ENCODE measurements around the gene CCDC188. TPM values are rescaled to one million over a fixed set of nuclear protein-coding genes. Genes with fewer than 3 reads are reported as not detected.

The CCDC188 gene
- polyA plus RNA-seq, 1 experiment = 6.5 TPM

DNA sequence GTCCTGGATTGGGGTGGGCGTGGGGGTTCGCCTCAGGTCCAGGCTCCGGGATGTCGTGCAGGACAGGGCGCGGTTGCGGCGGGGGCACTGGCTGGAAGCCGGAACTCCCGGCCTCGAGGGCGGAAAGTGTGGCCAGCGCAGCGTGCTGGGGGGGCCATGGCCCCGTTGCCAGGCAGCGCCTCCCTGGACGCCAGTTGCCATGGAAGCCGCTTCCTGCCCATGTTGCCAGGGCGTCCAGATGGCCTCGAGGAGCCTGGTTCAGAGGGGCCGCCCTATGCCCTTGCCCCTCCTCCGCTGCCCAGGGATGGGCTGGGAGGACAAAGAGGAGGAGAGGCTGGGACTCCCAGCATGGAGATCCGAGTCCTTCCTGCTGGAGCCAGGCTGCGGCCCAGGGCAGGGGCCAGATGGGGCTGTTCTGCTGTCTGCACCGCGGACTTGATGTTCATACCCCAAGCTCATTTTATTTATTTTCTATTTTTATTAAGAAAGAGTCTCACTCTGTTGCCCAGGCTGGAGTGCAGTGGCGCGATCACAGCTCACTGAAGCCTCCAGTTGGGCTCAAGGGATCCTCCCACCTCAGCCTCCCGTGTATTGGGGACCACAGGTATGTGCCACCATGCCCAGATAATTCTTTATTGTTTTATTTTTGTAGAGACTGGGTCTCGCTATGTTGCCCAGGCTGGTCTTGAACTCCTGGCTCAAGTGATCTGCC lies 4.6 kb upstream of the CCDC188 start:
- TF ChIP-seq, protein P1, sequence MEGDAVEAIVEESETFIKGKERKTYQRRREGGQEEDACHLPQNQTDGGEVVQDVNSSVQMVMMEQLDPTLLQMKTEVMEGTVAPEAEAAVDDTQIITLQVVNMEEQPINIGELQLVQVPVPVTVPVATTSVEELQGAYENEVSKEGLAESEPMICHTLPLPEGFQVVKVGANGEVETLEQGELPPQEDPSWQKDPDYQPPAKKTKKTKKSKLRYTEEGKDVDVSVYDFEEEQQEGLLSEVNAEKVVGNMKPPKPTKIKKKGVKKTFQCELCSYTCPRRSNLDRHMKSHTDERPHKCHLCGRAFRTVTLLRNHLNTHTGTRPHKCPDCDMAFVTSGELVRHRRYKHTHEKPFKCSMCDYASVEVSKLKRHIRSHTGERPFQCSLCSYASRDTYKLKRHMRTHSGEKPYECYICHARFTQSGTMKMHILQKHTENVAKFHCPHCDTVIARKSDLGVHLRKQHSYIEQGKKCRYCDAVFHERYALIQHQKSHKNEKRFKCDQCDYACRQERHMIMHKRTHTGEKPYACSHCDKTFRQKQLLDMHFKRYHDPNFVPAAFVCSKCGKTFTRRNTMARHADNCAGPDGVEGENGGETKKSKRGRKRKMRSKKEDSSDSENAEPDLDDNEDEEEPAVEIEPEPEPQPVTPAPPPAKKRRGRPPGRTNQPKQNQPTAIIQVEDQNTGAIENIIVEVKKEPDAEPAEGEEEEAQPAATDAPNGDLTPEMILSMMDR (IDR thresholded peaks at IDR 0.05; ENCODE audit: insufficient read depth, low read depth, low read length) = no peak
- no peak for DNase-seq (ENCODE audit: low read depth)
- no peaks in the 10 kb centered on the region for H3K36me3 ChIP-seq (ENCODE audit: control insufficient read depth, insufficient read depth, low read length)
- ChIA-PET CTCF (interaction anchor here (0.9 to 6.2 kb wide), 4 partner anchors 129 to 164 kb away, joined by 3 to 91 read pairs (median 6); partner anchors contain the start of gene DGCR6L), POLR2A (no interaction called here)
- H3K27me3 ChIP-seq (ENCODE audit: control insufficient read depth, insufficient read depth, low read length) = no peaks in the 10 kb centered on the region; the same call in 1 of the 2 replicates
- H3K4me3 ChIP-seq (ENCODE audit: low read depth, low read length) = peak overlapping the region; percentile 52

GRCh38 chr22:20154602-20155187 lies 3.8 kb upstream of the CCDC188 start:
- CTCF ChIA-PET = interaction anchor here (6.2 kb wide), 1 partner anchor 130 kb away, joined by 91 read pairs; no protein-coding TSS in a partner anchor
- peak overlapping the region; percentile 52 for H3K4me3 ChIP-seq (ENCODE audit: low read depth, low read length)

GRCh38 chr22:20153945-20154344 lies 3.1 kb upstream of the CCDC188 start:
- Histone ChIP-seq H3K27me3 (ENCODE audit: control insufficient read depth, insufficient read depth, low read length) (no peaks in the 10 kb centered on the region), H3K36me3 (ENCODE audit: control insufficient read depth, insufficient read depth, low read length) (no peaks in the 10 kb centered on the region), H3K4me3 (ENCODE audit: low read depth, low read length) (no peak overlapping the region)
- CTCF ChIA-PET = interaction anchor here (6.2 kb wide), 1 partner anchor 130 kb away, joined by 91 read pairs; no protein-coding TSS in a partner anchor
- POLR2A ChIA-PET = no interaction called here
- TF ChIP-seq, protein P1 (IDR thresholded peaks at IDR 0.05; ENCODE audit: insufficient read depth, low read depth, low read length) = 0 out of 2 replicates have a peak, but pooled peaks have one; percentile 3
- DNase-seq (ENCODE audit: low read depth) = no peak

More at GRCh38 chr22:20154602-20155187, 3.8 kb upstream of the CCDC188 start:
- H3K36me3 ChIP-seq (ENCODE audit: control insufficient read depth, insufficient read depth, low read length) = no peaks in the 10 kb centered on the region
- no peak for DNase-seq (ENCODE audit: low read depth)
- POLR2A ChIA-PET = no interaction called here
- TF ChIP-seq, protein P1 (IDR thresholded peaks at IDR 0.05; ENCODE audit: insufficient read depth, low read depth, low read length) = 0 out of 2 replicates have a peak, but pooled peaks have one; percentile 18
- H3K27me3 ChIP-seq (ENCODE audit: control insufficient read depth, insufficient read depth, low read length) = no peaks in the 10 kb centered on the region; the same call in 1 of the 2 replicates

- ChIA-PET POLR2A (no interaction called here), CTCF (interaction anchor here (6.2 kb wide), 1 partner anchor 132 kb away, joined by 91 read pairs; no protein-coding TSS in a partner anchor)
- H3K27me3 ChIP-seq (ENCODE audit: control insufficient read depth, insufficient read depth, low read length) = no peaks in the 10 kb centered on the region
- TF ChIP-seq, protein P1 (IDR thresholded peaks at IDR 0.05; ENCODE audit: insufficient read depth, low read depth, low read length) = no peak
- no peak for DNase-seq (ENCODE audit: low read depth)
- H3K36me3 ChIP-seq (ENCODE audit: control insufficient read depth, insufficient read depth, low read length) = peaks cover 1% of the 10 kb centered on the region
- H3K4me3 ChIP-seq (ENCODE audit: low read depth, low read length) = no peak overlapping the region
These were observed 1.6 kb upstream of the CCDC188 start for GRCh38 chr22:20152464-20152890.

- ChIA-PET POLR2A (no interaction called here), CTCF (no interaction called here)
- DNase-seq (ENCODE audit: low read depth) = no peak
These were observed 377 bp upstream of the CCDC188 start for GRCh38 chr22:20151276-20151588.

More at GRCh38 chr22:20151276-20151588, 377 bp upstream of the CCDC188 start:
- TF ChIP-seq, protein P1 (IDR thresholded peaks at IDR 0.05; ENCODE audit: insufficient read depth, low read depth, low read length) = no peak
- H3K27me3 ChIP-seq (ENCODE audit: control insufficient read depth, insufficient read depth, low read length) = no peaks in the 10 kb centered on the region
- no peak overlapping the region for H3K4me3 ChIP-seq (ENCODE audit: low read depth, low read length)
- peaks cover 1% of the 10 kb centered on the region for H3K36me3 ChIP-seq (ENCODE audit: control insufficient read depth, insufficient read depth, low read length)

Measured in BJ (cell line).